WTC11 (cell line): Measurements from ENCODE around the gene ABCB6. TPM values are rescaled to one million over a fixed set of nuclear protein-coding genes. Genes with fewer than 3 reads are reported as not detected.

Experiments
- ATAC-seq: fragments of 200-7000 bp; cut with Tn5 transposase; 2 replicates; pipeline ENCODE4 v1.10.0; 2021; ENCODE audit warnings: mild to moderate bottlenecking, moderate library complexity
- CTCF ChIA-PET: fragments of 300-600 bp; sonication (Branson Sonifier 250); formaldehyde crosslinking; loops from one replicate; lab custom pipeline; 2021; ENCODE audit warnings: antibody characterized with exemption; lab: Charles Lee
- POLR2A ChIA-PET: fragments of 350-600 bp; sonication (Branson Sonifier 250); formaldehyde crosslinking; loops from one replicate; lab custom pipeline; 2021; ENCODE audit warnings: antibody characterized with exemption; lab: Charles Lee
- DNase-seq: peaks from one replicate; pipeline ENCODE4 v3.0.0; 2021; ENCODE audit warnings: low spot score
- H3K27ac Mint-ChIP-seq: 2 replicates; pipeline ENCODE4 v1.8.0; 2021; ENCODE audit warnings: mixed read lengths
- H3K27me3 Mint-ChIP-seq: 2 replicates; pipeline ENCODE4 v1.8.0; 2021; ENCODE audit warnings: low read depth, mild to moderate bottlenecking, moderate library complexity, mixed read lengths
- H3K36me3 Mint-ChIP-seq: 2 replicates; pipeline ENCODE4 v1.8.0; 2021; ENCODE audit warnings: mixed read lengths
- H3K4me1 Mint-ChIP-seq: 2 replicates; pipeline ENCODE4 v1.8.0; 2022; ENCODE audit warnings: mixed read lengths
- H3K4me3 Mint-ChIP-seq: 2 replicates; pipeline ENCODE4 v1.8.0; 2021; ENCODE audit warnings: mild to moderate bottlenecking, moderate library complexity, mixed read lengths
- H3K9me3 Mint-ChIP-seq: 2 replicates; pipeline ENCODE4 v1.8.0; 2021; ENCODE audit warnings: mixed read lengths
- AR ChIP-seq: fragments of 250-450 bp; sonication (Bioruptor Pico); IDR thresholded peaks from 2 replicates; pipeline ENCODE4 v1.9.0; 2021; ENCODE audit warnings: mild to moderate bottlenecking
- CBFB ChIP-seq: sonication (generic); formaldehyde crosslinking; IDR thresholded peaks from 2 replicates; pipeline ENCODE4 v1.8.1; 2022; ENCODE audit warnings: mild to moderate bottlenecking, low read depth, missing genetic modification reagents
- CDX4 ChIP-seq: fragments of 250-450 bp; sonication (Bioruptor Pico); IDR thresholded peaks from 2 replicates; pipeline ENCODE4 v1.9.0; 2021; ENCODE audit warnings: moderate library complexity, mild to moderate bottlenecking, inconsistent platforms, borderline replicate concordance
- CREM ChIP-seq: sonication (generic); formaldehyde crosslinking; IDR thresholded peaks from 2 replicates; pipeline ENCODE4 v1.8.1; 2022; ENCODE audit warnings: mild to moderate bottlenecking, missing genetic modification reagents, moderate library complexity
- E2F5 ChIP-seq: sonication (generic); formaldehyde crosslinking; IDR thresholded peaks from 2 replicates; pipeline ENCODE4 v1.8.1; 2022; ENCODE audit warnings: mild to moderate bottlenecking, moderate library complexity, missing genetic modification reagents
- ESRRA ChIP-seq: sonication (generic); formaldehyde crosslinking; IDR thresholded peaks from 2 replicates; pipeline ENCODE4 v1.8.1; 2022; ENCODE audit warnings: mild to moderate bottlenecking, missing genetic modification reagents, borderline replicate concordance
- ETV6 ChIP-seq: sonication (generic); formaldehyde crosslinking; IDR thresholded peaks from 2 replicates; pipeline ENCODE4 v1.8.1; 2022; ENCODE audit warnings: mild to moderate bottlenecking, missing genetic modification reagents
- IRF2 ChIP-seq: sonication (generic); formaldehyde crosslinking; IDR thresholded peaks from 2 replicates; pipeline ENCODE4 v1.8.0; 2022; ENCODE audit warnings: low read depth, missing genetic modification reagents, borderline replicate concordance
- JUN ChIP-seq: sonication (generic); formaldehyde crosslinking; IDR thresholded peaks from 2 replicates; pipeline ENCODE4 v1.8.0; 2023; ENCODE audit warnings: mild to moderate bottlenecking, missing genetic modification reagents
- KAT7 ChIP-seq: sonication (generic); formaldehyde crosslinking; IDR thresholded peaks from 2 replicates; pipeline ENCODE4 v1.8.1; 2023; ENCODE audit warnings: missing genetic modification reagents, mild to moderate bottlenecking, borderline replicate concordance
- OVOL2 ChIP-seq: fragments of 250-450 bp; sonication (Bioruptor Pico); IDR thresholded peaks from 2 replicates; pipeline ENCODE4 v1.9.0; 2021; ENCODE audit warnings: mild to moderate bottlenecking, borderline replicate concordance
- PRRX2 ChIP-seq: fragments of 250-450 bp; sonication (Bioruptor Pico); IDR thresholded peaks from 2 replicates; pipeline ENCODE4 v1.8.0; 2021; ENCODE audit warnings: mild to moderate bottlenecking
- ZNF281 ChIP-seq: sonication (generic); formaldehyde crosslinking; IDR thresholded peaks from 2 replicates; pipeline ENCODE4 v1.8.0; 2023; ENCODE audit warnings: mild to moderate bottlenecking, missing genetic modification reagents
- ZNF396 ChIP-seq: fragments of 250-450 bp; sonication (Bioruptor Pico); IDR thresholded peaks from 2 replicates; pipeline ENCODE4 v1.8.0; 2021; ENCODE audit warnings: mild to moderate bottlenecking, moderate library complexity, borderline replicate concordance
- ZNF512 ChIP-seq: sonication (generic); formaldehyde crosslinking; IDR thresholded peaks from 2 replicates; pipeline ENCODE4 v1.8.1; 2022; ENCODE audit warnings: missing genetic modification reagents, borderline replicate concordance
- total RNA-seq: library from RNA; stranded (reverse); gene quantifications from 3 replicates; pipeline ENCODE4 v1.2.3, GENCODE V29; 2021
- TF ChIP-seq, protein P1 (sequence below): fragments of 250-450 bp; sonication (Bioruptor Pico); conservative IDR thresholded peaks from 2 replicates; pipeline ENCODE4 v1.9.0; 2021; ENCODE audit warnings: mild to moderate bottlenecking
- TF ChIP-seq, protein P2 (sequence below): sonication (generic); formaldehyde crosslinking; IDR thresholded peaks from 2 replicates; pipeline ENCODE4 v1.8.0; 2022; ENCODE audit warnings: mild to moderate bottlenecking, missing genetic modification reagents
- TF ChIP-seq, protein P3 (sequence below): sonication (generic); formaldehyde crosslinking; IDR thresholded peaks from 2 replicates; pipeline ENCODE4 v1.8.1; 2023; ENCODE audit warnings: mild to moderate bottlenecking, moderate library complexity, missing genetic modification reagents

ABCB6 gene
- total RNA-seq, 1 experiment from 2014 or later: 44.8 TPM

- no peak overlapping the region for H3K4me3 Mint-ChIP-seq
- POLR2A ChIA-PET: interaction anchor here (0.6 kb wide), 1 partner anchor 64 kb away, joined by 3 read pairs; no protein-coding TSS in a partner anchor
Observed at GRCh38 chr2:219214786-219215185, 4.0 kb downstream of the ABCB6 start.

DNA sequence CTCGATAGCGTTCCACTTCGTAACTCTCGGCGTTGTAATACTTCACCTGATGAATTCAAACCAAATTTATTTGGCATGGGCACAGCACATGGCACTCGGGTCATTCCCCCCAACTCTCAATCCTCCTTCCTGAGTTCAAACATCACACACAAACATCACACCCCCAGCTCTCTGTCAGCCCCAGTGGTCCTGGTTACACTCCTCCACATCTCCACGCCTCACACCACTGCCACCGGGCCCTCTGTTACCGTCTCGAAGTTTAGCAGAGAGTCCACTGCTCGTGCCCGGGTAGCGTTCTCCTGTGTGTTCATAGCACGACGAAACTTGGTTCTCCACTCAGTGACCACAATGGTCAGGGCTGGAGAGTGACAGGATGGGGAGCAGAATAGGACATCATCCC is 4.6 kb downstream of the ABCB6 start:
- H3K9me3 Mint-ChIP-seq: no peaks in the 10 kb centered on the region
- TF ChIP-seq OVOL2 (CRISPR knock-in tag) (no peak), CDX4 (CRISPR knock-in tag) (no peak), IRF2 (CRISPR knock-in tag) (no peak), ZNF281 (CRISPR knock-in tag) (no peak), ZNF512 (CRISPR knock-in tag) (no peak), JUN (CRISPR knock-in tag) (no peak), CBFB (CRISPR knock-in tag) (no peak), KAT7 (no peak), ETV6 (CRISPR knock-in tag) (no peak), AR (no peak)
- TF ChIP-seq, protein P1, sequence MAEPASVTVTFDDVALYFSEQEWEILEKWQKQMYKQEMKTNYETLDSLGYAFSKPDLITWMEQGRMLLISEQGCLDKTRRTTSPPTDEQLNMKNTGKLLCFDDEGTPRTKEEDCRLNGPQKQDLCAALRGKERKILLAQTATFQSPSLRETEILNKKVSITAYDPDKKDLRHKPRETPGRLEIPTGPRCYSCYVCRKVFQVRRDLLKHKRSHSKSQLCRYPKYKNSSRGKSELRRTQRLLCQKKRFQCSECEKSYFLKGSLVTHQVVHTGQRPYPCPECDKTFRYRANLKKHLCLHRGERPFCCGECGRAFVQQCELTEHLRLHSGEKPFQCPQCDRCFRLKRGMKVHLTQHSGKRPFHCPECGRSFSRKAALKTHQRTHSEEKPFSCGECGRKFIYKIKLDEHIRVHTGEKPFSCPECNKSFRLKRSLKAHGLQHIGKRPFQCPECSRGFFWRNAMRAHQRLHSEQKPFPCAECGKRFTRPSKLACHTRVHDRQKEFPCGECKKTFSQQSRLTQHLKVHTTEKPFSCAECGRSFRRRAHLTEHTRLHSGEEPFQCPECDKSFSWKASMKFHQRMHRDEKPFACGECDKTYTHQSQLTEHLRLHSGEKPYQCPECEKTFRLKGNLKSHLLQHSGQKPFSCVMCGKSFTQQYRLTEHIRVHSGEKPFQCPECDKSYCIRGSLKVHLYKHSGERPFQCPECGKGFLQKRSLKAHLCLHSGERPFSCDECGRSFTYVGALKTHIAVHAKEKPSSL (CRISPR knock-in tag): no peak
- TF ChIP-seq, protein P2, sequence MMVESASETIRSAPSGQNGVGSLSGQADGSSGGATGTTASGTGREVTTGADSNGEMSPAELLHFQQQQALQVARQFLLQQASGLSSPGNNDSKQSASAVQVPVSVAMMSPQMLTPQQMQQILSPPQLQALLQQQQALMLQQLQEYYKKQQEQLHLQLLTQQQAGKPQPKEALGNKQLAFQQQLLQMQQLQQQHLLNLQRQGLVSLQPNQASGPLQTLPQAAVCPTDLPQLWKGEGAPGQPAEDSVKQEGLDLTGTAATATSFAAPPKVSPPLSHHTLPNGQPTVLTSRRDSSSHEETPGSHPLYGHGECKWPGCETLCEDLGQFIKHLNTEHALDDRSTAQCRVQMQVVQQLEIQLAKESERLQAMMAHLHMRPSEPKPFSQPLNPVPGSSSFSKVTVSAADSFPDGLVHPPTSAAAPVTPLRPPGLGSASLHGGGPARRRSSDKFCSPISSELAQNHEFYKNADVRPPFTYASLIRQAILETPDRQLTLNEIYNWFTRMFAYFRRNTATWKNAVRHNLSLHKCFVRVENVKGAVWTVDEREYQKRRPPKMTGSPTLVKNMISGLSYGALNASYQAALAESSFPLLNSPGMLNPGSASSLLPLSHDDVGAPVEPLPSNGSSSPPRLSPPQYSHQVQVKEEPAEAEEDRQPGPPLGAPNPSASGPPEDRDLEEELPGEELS: no peak
- TF ChIP-seq, all 79 proteins: peak for 0
- H3K4me3 Mint-ChIP-seq: no peak overlapping the region
- ATAC-seq (no peak), DNase-seq (no peak)
- no peak overlapping the region; the same call in 1 of the 2 replicates for H3K27ac Mint-ChIP-seq
- POLR2A ChIA-PET: no interaction called here
- CTCF ChIA-PET: no interaction called here
- peaks cover 19% of the 10 kb centered on the region for H3K4me1 Mint-ChIP-seq
- no peaks in the 10 kb centered on the region for H3K27me3 Mint-ChIP-seq
- peaks cover 49% of the 10 kb centered on the region for H3K36me3 Mint-ChIP-seq

More at GRCh38 chr2:219214786-219215185, 4.0 kb downstream of the ABCB6 start:
- no peak overlapping the region for H3K27ac Mint-ChIP-seq
- CTCF ChIA-PET: no interaction called here
- H3K27me3 Mint-ChIP-seq: no peaks in the 10 kb centered on the region
- H3K36me3 Mint-ChIP-seq: peaks cover 49% of the 10 kb centered on the region
- TF ChIP-seq ZNF396: no peak
- TF ChIP-seq E2F5 (CRISPR knock-in tag): no peak
- TF ChIP-seq, protein P3, sequence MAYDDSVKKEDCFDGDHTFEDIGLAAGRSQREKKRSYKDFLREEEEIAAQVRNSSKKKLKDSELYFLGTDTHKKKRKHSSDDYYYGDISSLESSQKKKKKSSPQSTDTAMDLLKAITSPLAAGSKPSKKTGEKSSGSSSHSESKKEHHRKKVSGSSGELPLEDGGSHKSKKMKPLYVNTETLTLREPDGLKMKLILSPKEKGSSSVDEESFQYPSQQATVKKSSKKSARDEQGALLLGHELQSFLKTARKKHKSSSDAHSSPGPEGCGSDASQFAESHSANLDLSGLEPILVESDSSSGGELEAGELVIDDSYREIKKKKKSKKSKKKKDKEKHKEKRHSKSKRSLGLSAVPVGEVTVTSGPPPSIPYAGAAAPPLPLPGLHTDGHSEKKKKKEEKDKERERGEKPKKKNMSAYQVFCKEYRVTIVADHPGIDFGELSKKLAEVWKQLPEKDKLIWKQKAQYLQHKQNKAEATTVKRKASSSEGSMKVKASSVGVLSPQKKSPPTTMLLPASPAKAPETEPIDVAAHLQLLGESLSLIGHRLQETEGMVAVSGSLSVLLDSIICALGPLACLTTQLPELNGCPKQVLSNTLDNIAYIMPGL (CRISPR knock-in tag): no peak
- no peak for TF ChIP-seq ESRRA (CRISPR knock-in tag)
- no peak for TF ChIP-seq PRRX2
- no peak for TF ChIP-seq CREM (CRISPR knock-in tag)
- H3K9me3 Mint-ChIP-seq: no peaks in the 10 kb centered on the region
- H3K4me1 Mint-ChIP-seq: peaks cover 25% of the 10 kb centered on the region
- DNase-seq: no peak
- ATAC-seq: no peak
